NCI-H460 (cell line): ENCODE measurements around the gene XXYLT1. TPM values are rescaled to one million over a fixed set of nuclear protein-coding genes. Genes with fewer than 3 reads are reported as not detected.

Experiments used
- DNase-seq: peaks from one replicate; pipeline ENCODE4 v3.0.0-alpha.2; 2016; ENCODE audit warnings: low read depth; ENCODE audit errors: extremely low read depth
- total RNA-seq: library from RNA; depleted of rRNA; stranded (reverse); fragments of >200 nt; shearing (Covaris generic); gene quantifications from 2 replicates; pipeline ENCODE4 v1.2.3, GENCODE V29; 2014

XXYLT1 gene
- total RNA-seq, 1 experiment from 2014 or later: 9.2 TPM

GRCh38 chr3:195253923-195254432 lies 17.0 kb downstream of the XXYLT1 start:
- no peak for DNase-seq

GRCh38 chr3:195251336-195252065 lies 19.5 kb downstream of the XXYLT1 start:
- DNase-seq: no peak

GRCh38 chr3:195250473-195251251 lies 20.3 kb downstream of the XXYLT1 start:
- DNase-seq: no peak

- no peak for DNase-seq
Observed at GRCh38 chr3:195249858-195250464, 21.0 kb downstream of the XXYLT1 start.

- no peak for DNase-seq
Observed at GRCh38 chr3:195249057-195249770, 21.7 kb downstream of the XXYLT1 start.

- DNase-seq: no peak
Observed at GRCh38 chr3:195248281-195248680, 22.7 kb downstream of the XXYLT1 start.

GRCh38 chr3:195247863-195248189 lies 23.1 kb downstream of the XXYLT1 start:
- no peak for DNase-seq

GRCh38 chr3:195247086-195247862 lies 23.7 kb downstream of the XXYLT1 start:
- DNase-seq: no peak

GRCh38 chr3:195246581-195246995 lies 24.4 kb downstream of the XXYLT1 start:
- DNase-seq: no peak

GRCh38 chr3:195245531-195245951 lies 25.4 kb downstream of the XXYLT1 start:
- no peak for DNase-seq

GRCh38 chr3:195241592-195242355 lies 29.2 kb downstream of the XXYLT1 start:
- no peak for DNase-seq

- no peak for DNase-seq
Observed at GRCh38 chr3:195240939-195241338, 30.0 kb downstream of the XXYLT1 start.

GRCh38 chr3:195240171-195240701 lies 30.7 kb downstream of the XXYLT1 start:
- DNase-seq: no peak

- no peak for DNase-seq
Observed at GRCh38 chr3:195239121-195239520, 31.8 kb downstream of the XXYLT1 start.

GRCh38 chr3:195238586-195239118 lies 32.3 kb downstream of the XXYLT1 start:
- no peak for DNase-seq

GRCh38 chr3:195238081-195238571 lies 32.8 kb downstream of the XXYLT1 start:
- no peak for DNase-seq

GRCh38 chr3:195236801-195237570 lies 34.0 kb downstream of the XXYLT1 start:
- DNase-seq: no peak
